Non-pigmented ciliary epithelial cell (primary cell): Measurements from ENCODE around the gene RAMP2.
A peak's percentile ranks its signal among the peaks of the same experiment; 100 is the strongest.
"Not testable (repeated sequence)": the region's sequence is repeated elsewhere in the genome, so short reads cannot be mapped to it uniquely, and the experiment has no call there.

Experiments
- DNase-seq: peaks from one replicate; pipeline ENCODE4 v3.0.0-alpha.2; 2010; ENCODE audit warnings: low read depth

The RAMP2 gene, protein sequence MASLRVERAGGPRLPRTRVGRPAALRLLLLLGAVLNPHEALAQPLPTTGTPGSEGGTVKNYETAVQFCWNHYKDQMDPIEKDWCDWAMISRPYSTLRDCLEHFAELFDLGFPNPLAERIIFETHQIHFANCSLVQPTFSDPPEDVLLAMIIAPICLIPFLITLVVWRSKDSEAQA

DNA sequence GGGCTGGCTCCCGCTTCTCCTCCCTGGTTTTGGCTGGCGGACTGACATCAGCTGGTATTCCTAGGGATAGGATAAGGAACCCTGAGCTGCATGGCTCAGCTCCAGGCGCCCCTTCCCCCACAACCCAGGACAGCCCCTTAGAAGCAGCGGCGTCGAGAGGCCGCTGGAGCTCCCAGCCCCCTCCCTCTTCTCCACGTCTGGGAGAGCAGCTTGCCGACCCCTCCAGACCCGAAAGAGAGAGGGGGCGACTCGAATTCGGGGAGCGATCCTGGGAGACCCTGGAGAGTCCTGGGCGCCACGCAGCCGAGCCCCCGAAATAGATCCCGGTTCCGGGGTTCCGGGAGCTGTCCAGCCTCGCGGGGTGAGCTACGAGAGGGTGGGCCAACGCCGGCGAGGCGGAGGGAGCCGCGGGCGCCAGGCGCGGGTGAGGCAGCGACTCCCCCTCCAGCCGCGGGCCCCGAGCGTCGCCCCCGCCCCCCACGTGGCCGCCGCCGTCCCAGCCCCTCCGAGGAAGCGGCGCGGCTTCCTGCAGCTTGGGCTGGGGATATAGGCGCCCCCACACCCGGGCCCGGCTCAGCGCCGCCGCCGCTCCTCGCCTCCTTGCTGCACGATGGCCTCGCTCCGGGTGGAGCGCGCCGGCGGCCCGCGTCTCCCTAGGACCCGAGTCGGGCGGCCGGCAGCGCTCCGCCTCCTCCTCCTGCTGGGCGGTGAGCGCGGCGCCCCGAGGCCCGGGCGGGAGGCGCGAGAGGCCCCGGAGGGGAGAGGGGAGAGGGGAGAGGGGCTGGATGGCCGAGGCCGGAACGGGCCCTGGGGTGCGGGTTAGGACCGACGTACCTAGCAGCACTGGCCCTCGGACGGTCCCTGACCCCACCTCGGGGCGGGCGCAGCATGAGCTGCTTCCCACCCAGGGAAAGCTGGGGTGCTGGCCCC is at the start of gene RAMP2:
TSS of gene RAMP2 (plus strand) at position 576 of the 930 bp plus-strand sequence. CDS start at position 611, 35 bp downstream.
- no peak for DNase-seq

- DNase-seq = no peak
Measured at GRCh38 chr17:42720996-42721583, 39.9 kb upstream of the RAMP2 start.

- no peak for DNase-seq
Measured at GRCh38 chr17:42723636-42724035, 37.4 kb upstream of the RAMP2 start.

DNA sequence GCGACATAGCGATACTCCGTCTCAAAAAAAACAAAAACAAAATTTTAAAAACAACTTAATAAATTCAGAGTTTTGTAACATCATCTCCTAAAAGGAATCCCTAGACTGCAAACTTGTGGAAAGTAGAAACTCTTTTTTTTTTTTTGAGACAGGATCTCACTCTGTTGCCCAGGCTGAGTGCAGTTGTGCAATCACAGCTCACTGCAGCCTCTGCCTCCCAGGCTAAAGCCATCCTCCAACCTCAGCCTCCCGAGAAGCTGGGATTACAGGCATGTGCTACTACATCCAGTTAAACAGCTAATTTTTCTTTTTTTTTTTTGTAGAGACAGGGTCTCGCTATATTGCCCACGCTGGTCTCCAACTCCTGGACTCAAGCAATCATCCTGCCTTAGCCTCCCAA is 35.9 kb upstream of the RAMP2 start:
- no peak for DNase-seq

DNA sequence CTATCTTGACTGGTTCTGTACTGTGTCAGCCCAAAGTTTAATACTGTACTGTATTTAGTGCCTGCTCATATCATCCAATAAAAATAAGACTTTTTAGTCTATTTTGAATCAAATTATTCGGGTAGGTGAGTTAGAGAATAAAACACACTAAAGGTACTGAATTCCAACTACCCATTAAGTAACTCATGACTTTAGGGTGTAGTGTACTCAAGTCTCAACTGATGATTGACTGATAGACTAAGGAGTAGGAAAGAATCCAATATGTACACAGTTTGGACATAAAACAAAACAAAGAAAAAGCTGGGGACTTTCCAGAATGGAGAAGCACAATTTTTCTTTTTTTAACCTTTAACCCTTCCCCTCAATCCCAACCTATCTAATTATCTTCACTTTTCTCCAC is 20.3 kb upstream of the RAMP2 start:
- DNase-seq = no peak

DNA sequence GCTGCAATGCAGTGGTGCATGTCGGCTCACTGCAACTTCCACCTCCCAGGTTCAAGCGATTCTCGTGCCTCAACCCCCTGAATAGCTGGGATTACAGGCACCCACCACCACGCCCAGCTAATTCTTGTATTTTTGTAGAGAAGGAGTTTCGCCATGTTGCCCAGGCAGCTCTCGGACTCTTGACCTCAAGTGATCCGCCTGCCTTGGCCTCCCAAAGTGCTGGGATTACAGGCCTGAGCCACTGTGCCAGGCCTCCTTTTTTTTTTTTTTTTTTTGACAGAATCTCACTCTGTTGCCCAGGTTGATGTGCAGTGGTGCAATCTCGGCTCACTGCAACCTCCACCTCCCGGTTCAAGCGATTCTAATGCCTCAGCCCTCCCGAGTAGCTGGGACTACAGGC is 18.1 kb upstream of the RAMP2 start:
- DNase-seq = not testable (repeated sequence)

DNA sequence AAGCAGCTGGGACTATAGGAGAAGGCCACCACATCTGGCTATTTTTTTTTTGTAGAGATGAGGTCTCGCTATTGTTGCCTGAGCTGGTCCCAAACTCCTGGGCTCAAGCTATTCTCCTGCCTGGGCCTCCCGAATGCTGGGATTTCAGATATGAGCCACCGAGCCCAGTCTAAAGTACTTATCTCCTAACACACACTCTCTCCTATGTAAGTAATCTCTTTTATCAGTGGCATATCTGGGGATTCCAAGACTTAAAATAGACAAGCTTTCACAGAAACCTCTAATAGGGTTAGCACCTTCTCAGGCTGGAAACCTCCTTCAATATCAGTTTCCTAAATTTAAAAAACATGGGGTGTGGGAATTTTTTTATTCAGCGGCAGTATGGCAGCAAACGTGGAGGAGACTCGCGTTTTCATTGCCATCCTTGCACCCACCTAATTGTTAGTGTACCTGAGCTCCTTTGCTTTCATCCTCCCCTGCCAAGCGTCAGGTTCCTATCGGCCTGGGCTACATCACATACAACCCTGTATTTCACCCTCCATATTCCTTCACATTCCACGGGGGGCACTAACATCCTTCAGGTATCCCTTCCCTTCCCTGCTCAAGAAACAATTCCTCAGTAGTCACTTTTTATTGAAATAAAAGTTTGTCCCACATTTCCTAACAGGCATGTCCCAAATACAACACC is 17.3 kb upstream of the RAMP2 start:
- DNase-seq = no peak

GRCh38 chr17:42744283-42744805 is 16.7 kb upstream of the RAMP2 start:
- no peak for DNase-seq

DNA sequence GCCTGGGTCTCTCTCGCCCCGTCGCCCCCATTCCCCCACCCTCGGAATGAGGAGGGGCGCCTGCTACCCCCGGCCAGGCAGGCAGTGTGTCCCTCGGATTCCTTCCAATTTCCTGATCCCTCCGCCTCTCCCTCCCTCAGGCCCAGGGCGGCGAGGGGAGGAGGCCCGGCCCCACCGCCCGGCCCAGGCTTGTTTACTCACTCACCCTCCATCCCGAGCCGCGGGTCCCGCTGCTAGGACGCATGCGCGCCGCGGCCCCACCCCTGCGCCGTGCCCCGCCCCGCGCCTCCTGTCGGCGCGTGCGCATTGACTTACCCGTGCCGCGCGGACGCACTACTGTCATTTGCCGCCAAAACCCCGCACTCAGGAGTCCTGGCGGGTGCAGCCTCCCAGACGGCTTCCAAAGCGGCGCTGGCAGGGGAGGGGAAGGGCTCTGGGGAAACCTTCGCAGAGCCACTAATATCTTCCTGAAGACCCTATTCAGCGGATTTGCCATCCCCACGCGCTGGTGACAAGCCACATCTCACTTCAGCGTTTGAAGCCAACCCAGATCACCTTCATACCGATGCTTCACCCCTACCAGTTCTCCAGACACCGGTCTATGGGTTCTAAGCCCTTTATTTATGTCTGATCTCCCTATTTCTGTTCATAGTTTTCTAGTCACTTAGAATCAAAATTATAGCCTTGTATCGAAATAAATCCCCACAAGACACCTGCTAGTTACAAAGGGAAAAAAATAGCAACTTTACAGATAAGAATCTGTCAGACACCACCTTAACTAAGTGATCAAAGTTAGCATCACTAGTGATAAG is 16.0 kb upstream of the RAMP2 start, which contains the start of gene EZH1:
TSS of gene EZH1 (minus strand) at position 235 of the 812 bp plus-strand sequence. CDS start 16,099 bp downstream, outside the sequence.
- DNase-seq = peak; percentile 23

- DNase-seq = no peak
Measured at GRCh38 chr17:42748202-42748907, 12.7 kb upstream of the RAMP2 start.

DNA sequence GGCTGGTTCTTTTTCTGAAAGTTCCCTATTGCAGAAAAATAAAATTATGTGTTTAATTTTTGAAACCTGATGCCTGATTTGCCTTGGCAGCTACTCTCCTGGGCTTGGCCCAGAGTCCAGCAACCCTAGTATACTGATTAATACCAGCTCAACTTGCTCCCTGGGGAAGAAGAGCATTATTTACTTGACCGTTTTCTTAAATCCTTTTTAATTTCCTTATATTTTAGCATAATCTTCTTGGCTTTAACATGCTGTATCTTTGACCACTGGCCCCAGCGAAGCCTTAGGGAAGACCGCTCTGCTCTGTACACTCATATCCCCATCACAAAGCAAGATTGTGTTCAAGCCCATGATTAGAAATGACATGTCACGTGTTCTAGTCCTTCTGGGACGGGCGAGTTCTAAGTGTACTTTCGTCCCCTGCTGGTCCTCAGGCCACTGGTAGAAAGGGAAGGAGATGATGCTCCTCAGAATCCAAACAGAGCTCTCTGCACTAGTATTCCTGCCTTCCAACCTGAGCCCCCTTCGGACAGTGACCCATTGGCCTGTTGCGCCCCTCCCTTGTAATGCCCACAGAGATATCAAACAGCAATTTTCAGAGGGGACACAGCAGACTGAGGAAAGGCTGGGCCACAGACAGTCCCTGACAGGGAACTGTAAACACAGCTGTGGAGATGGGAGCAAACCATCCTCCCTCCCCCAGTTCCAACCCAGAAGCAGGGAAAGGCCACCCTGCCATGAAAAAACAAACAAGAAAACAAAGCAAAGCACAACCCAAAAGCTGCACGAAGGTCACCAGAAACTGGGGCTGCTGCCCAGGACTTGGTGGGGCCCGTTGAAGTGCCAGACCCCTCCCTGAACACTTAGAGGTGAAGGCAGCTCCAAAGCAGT is 11.9 kb upstream of the RAMP2 start:
- DNase-seq = no peak

GRCh38 chr17:42750739-42751344 is 10.2 kb upstream of the RAMP2 start:
- DNase-seq = no peak

DNA sequence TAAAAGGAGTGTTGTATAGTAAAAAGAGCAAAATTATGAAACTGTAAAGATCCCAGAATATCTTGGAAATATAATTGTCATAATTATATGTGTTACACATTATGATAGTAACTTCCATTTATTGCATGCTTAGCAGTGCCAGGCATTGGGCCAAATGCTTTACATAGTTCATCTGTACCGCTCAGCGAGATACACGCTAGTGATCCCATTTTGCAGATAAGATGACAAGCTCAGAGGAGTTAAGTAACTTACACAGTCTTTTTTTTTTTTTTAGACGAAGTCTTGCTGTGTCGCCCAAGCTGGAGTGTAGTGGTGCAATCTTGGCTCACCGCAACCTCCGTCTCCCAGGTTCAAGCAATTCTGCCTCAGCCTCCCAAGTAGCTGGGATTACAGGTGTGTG is 9.4 kb upstream of the RAMP2 start:
- no peak for DNase-seq

- DNase-seq = no peak
Measured at GRCh38 chr17:42754782-42755181, 6.2 kb upstream of the RAMP2 start.

GRCh38 chr17:42759982-42760651 is 910 bp upstream of the RAMP2 start:
- no peak for DNase-seq

GRCh38 chr17:42761638-42762037 is 611 bp downstream of the RAMP2 start:
- no peak for DNase-seq

GRCh38 chr17:42766124-42766523 is 5.1 kb downstream of the RAMP2 start:
- DNase-seq = no peak

- DNase-seq = no peak
Measured at GRCh38 chr17:42767512-42767911, 6.5 kb downstream of the RAMP2 start.
